ENCODE results near the gene NMT1. TPM values are rescaled to one million over a fixed set of nuclear protein-coding genes. Genes with fewer than 3 reads are reported as not detected.
A peak's percentile ranks its signal among the peaks of the same experiment; 100 is the strongest.

Gene NMT1
- total and polyA plus RNA-seq, 2 of the 13 experiments (the other 11 are each of a cell fraction or from before 2014, with no cell fraction given) = 75.7 to 142 TPM

GRCh38 chr17:45060382-45060796 lies 728 bp upstream of the NMT1 start (continued):
- no peak for TF ChIP-seq ZBTB10 (CRISPR knock-in tag; IDR thresholded peaks at IDR 0.05; ENCODE audit: borderline replicate concordance)
- TF ChIP-seq ZNF770 (CRISPR knock-in tag; IDR thresholded peaks at IDR 0.05) = peak; percentile 47
- TF ChIP-seq FOSL1 (CRISPR knock-in tag; IDR thresholded peaks at IDR 0.05; ENCODE audit: borderline replicate concordance) = no peak
- TF ChIP-seq ZNF3 (CRISPR knock-in tag; IDR thresholded peaks at IDR 0.05) = no peak; the same call in 1 of the 2 replicates
- TF ChIP-seq KLF6 (CRISPR knock-in tag; IDR thresholded peaks at IDR 0.05) = peak; percentile 15; the same call in 1 of the 2 replicates
- TF ChIP-seq ZNF546 (CRISPR knock-in tag; conservative IDR thresholded peaks at IDR 0.05) = no peak
- TF ChIP-seq DNMT1 (CRISPR knock-in tag; IDR thresholded peaks at IDR 0.05) = no peak
- no peak for TF ChIP-seq MXD4 (CRISPR knock-in tag; IDR thresholded peaks at IDR 0.05)
- TF ChIP-seq ZNF225 (CRISPR knock-in tag; IDR thresholded peaks at IDR 0.05) = no peak
- TF ChIP-seq ZNF317 (CRISPR knock-in tag; IDR thresholded peaks at IDR 0.05) = 0 out of 2 replicates have a peak, but pooled peaks have one; percentile 54
- no peak for TF ChIP-seq MYPOP (CRISPR knock-in tag; IDR thresholded peaks at IDR 0.05)
- TF ChIP-seq GTF2F1 (IDR thresholded peaks at IDR 0.05; ENCODE audit: low read length) = no peak
- no peak for TF ChIP-seq DR1 (CRISPR knock-in tag; IDR thresholded peaks at IDR 0.05)
- TF ChIP-seq ZBTB7A (CRISPR knock-in tag; IDR thresholded peaks at IDR 0.05) = no peak
- TF ChIP-seq ZNF543 (CRISPR knock-in tag; IDR thresholded peaks at IDR 0.05) = no peak
- TF ChIP-seq ZNF503 (CRISPR knock-in tag; IDR thresholded peaks at IDR 0.05) = no peak
- no peak for TF ChIP-seq HOXA7 (CRISPR knock-in tag; IDR thresholded peaks at IDR 0.05)
- no peak for TF ChIP-seq ETV5 (CRISPR knock-in tag; IDR thresholded peaks at IDR 0.05; ENCODE audit: borderline replicate concordance)
- no peak for TF ChIP-seq KDM5B (CRISPR knock-in tag; IDR thresholded peaks at IDR 0.05; ENCODE audit: borderline replicate concordance)
- no peak for TF ChIP-seq HDAC6 (IDR thresholded peaks at IDR 0.05; ENCODE audit: low read depth, low read length)
- TF ChIP-seq MTERF4 (CRISPR knock-in tag; IDR thresholded peaks at IDR 0.05) = peak; percentile 89; the same call in 1 of the 2 replicates
- no peak for TF ChIP-seq SAFB2 (CRISPR knock-in tag; IDR thresholded peaks at IDR 0.05; ENCODE audit: borderline replicate concordance, low read depth)
- TF ChIP-seq ZFYVE20 (CRISPR knock-in tag; IDR thresholded peaks at IDR 0.05; ENCODE audit: borderline replicate concordance, low read depth) = no peak

Data from HepG2 (cell line).